Measurements from ENCODE around the gene LBX2. TPM values are rescaled to one million over a fixed set of nuclear protein-coding genes. Genes with fewer than 3 reads are reported as not detected.

Gene LBX2
- total and polyA plus RNA-seq, 9 of the 15 experiments (the other 6 are each of a cell fraction or from before 2014, with no cell fraction given): 0.39 to 6.2 (median 1.8) TPM; not detected in 1

- TF ChIP-seq TFE3 (CRISPR knock-in tag; IDR thresholded peaks at IDR 0.05) (no peak), E2F3 (CRISPR knock-in tag; IDR thresholded peaks at IDR 0.05) (0 out of 2 replicates have a peak, but pooled peaks have one; percentile 27), KLF16 (IDR thresholded peaks at IDR 0.05) (no peak), ZFPM2 (CRISPR knock-in tag; IDR thresholded peaks at IDR 0.05) (no peak), E2F6 (IDR thresholded peaks at IDR 0.05; ENCODE audit: borderline replicate concordance in 1 of 2, extremely low read depth in 1 of 2, insufficient read depth in 1 of 2, insufficient read length in 1 of 2, low read depth in 1 of 2, low read length in 1 of 2, poor library complexity in 1 of 2, severe bottlenecking in 1 of 2) (peak; percentile 56 to 84), PHF20 (IDR thresholded peaks at IDR 0.05; ENCODE audit: partially characterized antibody) (no peak)
Measured at GRCh38 chr2:74481961-74482800, 17.2 kb downstream of the LBX2 start (continued).

DNA sequence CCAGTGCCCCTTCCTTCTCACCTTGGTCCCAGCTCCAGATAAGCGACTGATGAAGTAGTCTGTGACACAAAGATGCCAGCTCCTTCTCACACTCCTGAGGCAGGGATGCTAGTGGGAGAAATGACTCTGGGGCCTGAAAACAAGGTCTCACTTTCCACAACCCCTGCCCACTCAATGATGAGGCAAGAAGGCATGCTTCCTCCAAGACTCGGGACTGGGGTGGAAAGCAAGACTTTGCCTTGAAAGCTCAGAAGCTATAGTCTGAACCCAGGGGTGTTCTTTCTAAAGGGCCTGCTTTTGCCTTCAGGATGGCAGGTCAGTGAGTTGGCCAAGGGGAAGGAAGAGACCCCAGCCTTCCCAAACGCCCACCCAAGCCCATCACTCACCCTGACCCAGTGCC, 18.0 kb downstream of the LBX2 start:
- intact Hi-C loops (cut with micrococcal nuclease): no loop called here
- BruUV-seq (replicated peaks): no TSS peak
- no peak for DNase-seq (ENCODE audit: extremely low read depth in 1 of 4, low spot score in 3 of 4)
- H3K9me3 ChIP-seq (replicated peaks; ENCODE audit: control insufficient read depth, insufficient read depth, low read depth, low read length): no peaks in the 10 kb centered on the region
- no peak overlapping the region for H2AFZ ChIP-seq (ENCODE audit: low read depth, low read length)
- in situ Hi-C loops (cut with MboI): no loop called here
- no peak for TF ChIP-seq STAT5A (IDR thresholded peaks at IDR 0.05; ENCODE audit: borderline replicate concordance, low read length)
- TF ChIP-seq ZNF24 (IDR thresholded peaks at IDR 0.05): no peak
- TF ChIP-seq NR4A1 (CRISPR knock-in tag; IDR thresholded peaks at IDR 0.05): no peak
- no peak for TF ChIP-seq NR4A1 (tag; IDR thresholded peaks at IDR 0.05)
- no peak for TF ChIP-seq ZNF449 (CRISPR knock-in tag; IDR thresholded peaks at IDR 0.05)
- H3K4me1 ChIP-seq (replicated peaks in 1 of 2; ENCODE audit: control insufficient read depth in 2 of 2, insufficient read depth in 2 of 2, low read length in 2 of 2): peaks cover 8 to 23% of the 10 kb centered on the region in 2 experiments; a peak in 4 of 5 replicates
- H3K36me3 ChIP-seq (ENCODE audit: control insufficient read depth, insufficient read depth, low read length): peaks cover 29% of the 10 kb centered on the region
- peak overlapping the region; percentile 83 to 93 for H3K9ac ChIP-seq (ENCODE audit: insufficient read depth in 1 of 2, low read depth in 2 of 2, low read length in 2 of 2)
- CTCF ChIA-PET (ENCODE audit: low intra/inter-chr PET ratio): no interaction called here
- H4K20me1 ChIP-seq (replicated peaks; ENCODE audit: control insufficient read depth, insufficient read depth, low read length): no peaks in the 10 kb centered on the region; the same call in 1 of the 2 replicates
- H3K79me2 ChIP-seq (ENCODE audit: control insufficient read depth, insufficient read depth, low read length): peaks cover 32% of the 10 kb centered on the region
- no peak for FAIRE-seq
- ATAC-seq: no peak
- H3K4me3 ChIP-seq: peak overlapping the region; percentile 86
- H3K9me1 ChIP-seq (ENCODE audit: control insufficient read depth, insufficient read depth, low read length): no peaks in the 10 kb centered on the region
- peak overlapping the region; percentile 99 for H3K4me2 ChIP-seq (ENCODE audit: insufficient read depth, low read length)
- no peaks in the 10 kb centered on the region for H3K27me3 ChIP-seq (ENCODE audit: control insufficient read depth in 2 of 2, insufficient read depth in 2 of 2, low read length in 2 of 2)
- POLR2A ChIA-PET: interaction anchor here (0.7 to 3.9 kb wide), 10 partner anchors 8 to 275 kb away, joined by 3 to 28 read pairs (median 4); partner anchors contain the start of genes MRPL53 and WBP1
- no peak overlapping the region for H3K27ac ChIP-seq (ENCODE audit: extremely low read depth, low read depth, low read length)
- 57% methylated on average over 3 of the region's 3 CpGs for WGBS (ENCODE audit: insufficient coverage, low coverage, missing lambda C conversion rate)

Data from K562 (cell line).